Kidney glomerular epithelial cell (primary cell): ENCODE data around the gene OR51B6.
"Not testable (repeated sequence)": the region's sequence is repeated elsewhere in the genome, so short reads cannot be mapped to it uniquely, and the experiment has no call there.

Experiments
- DNase-seq: peaks from one replicate; lab custom pipeline; 2025; lab: John Stamatoyannopoulos, UW

OR51B6 gene, protein sequence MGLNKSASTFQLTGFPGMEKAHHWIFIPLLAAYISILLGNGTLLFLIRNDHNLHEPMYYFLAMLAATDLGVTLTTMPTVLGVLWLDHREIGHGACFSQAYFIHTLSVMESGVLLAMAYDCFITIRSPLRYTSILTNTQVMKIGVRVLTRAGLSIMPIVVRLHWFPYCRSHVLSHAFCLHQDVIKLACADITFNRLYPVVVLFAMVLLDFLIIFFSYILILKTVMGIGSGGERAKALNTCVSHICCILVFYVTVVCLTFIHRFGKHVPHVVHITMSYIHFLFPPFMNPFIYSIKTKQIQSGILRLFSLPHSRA

GRCh38 chr11:5351208-5351607 is at the start of gene OR51B6:
Gene OR51B6 (plus strand): TSS chr11:5351508. CDS start chr11:5351508, 0 bp downstream.
- DNase-seq = no peak

- no peak for DNase-seq
These were observed 49.5 kb upstream of the OR51B6 start, which contains the start of gene OR51B4 for GRCh38 chr11:5301846-5302245. Gene OR51B4 (minus strand): TSS chr11:5301946. CDS start chr11:5301946, 0 bp downstream.

DNA sequence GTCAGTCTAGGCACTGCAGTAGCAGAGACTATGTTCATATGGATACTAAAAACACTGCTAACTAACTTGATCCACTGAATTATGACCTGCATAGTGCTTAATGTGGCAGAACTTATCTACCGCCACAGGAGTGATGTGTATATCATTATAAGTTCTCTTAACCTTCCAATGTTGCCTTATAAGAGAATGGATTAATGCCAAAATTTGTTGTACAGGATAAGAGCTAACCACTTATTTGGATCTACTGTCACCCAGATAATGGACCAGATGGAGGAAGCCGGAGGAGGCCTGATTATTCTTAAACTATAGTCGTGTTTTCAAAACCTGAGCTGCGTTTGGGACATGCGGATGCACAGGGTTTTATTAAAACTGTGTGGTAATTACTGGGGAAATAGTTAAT is 47.7 kb upstream of the OR51B6 start:
- no peak for DNase-seq

DNA sequence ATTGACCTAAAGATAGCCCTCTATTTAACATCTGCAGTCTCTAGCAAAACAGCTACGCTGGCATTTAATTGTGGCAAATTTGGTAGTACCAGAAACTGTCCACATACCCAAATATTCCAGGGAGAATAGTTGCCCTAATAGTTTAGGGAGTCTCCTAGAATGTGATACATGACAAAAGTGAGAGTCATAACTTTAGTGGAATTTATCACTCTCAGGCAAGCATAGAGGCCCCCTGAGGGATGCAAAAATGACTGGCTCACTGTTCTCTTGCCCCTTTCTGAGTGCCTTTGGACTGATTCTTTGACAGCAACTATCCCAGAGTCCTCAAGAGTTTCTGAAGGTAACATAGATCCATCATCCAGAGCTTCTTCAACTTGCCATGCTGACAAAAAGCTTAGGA is 47.3 kb upstream of the OR51B6 start:
- no peak for DNase-seq

DNA sequence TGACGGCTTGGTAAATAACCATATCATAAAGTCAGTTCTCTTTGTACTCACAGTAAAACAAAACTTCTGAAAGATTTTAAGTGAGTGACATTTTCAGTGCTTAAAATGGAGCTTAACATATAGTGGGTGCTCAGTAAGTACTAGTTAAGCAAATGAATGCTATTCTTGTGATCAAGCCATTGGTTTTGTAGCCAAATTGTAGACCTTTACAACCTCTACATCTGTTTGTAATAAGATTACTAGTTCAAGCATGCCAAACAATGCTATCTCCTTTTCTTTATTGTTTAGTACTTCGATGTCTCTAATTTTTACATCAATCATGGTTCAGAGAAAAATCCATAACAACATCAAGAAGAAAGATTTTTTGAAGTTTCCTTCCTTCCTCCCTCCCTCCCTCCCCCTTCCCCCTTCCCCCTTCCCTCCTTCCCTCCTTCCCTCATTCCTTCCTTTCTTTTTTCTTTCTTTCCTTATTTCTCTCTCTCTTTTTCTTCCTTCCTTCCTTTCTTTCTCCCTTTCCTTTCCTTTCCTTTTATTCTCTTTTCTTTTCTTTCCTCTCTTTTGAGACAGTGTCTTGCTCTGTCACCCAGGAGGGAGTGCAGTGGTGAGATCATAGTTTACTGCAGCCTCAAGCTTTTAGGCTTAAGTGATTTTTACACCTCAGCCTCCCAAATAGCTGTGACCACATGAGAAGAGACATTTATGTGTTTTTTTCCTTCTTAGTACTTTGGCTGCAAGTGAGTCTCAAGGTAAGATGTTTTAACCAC is 43.9 kb upstream of the OR51B6 start:
- no peak for DNase-seq

DNA sequence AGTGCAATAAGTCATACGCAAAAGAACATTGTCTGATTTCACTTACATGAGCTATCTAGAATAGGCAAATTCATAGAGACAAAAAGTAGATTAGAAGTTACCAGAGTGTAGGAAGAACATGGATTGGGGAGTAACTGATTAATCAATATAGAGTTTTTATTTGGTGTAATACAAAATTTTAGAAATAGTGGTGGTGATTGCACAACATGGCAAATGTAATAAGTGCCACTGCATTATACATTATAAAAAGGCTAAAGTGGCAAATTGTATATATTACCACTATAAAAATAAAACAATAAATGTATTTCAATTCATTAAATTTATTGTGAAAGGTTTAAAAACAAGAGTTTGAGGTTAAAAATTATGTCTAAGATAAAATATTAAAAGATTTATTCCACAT is 40.9 kb upstream of the OR51B6 start:
- no peak for DNase-seq

DNA sequence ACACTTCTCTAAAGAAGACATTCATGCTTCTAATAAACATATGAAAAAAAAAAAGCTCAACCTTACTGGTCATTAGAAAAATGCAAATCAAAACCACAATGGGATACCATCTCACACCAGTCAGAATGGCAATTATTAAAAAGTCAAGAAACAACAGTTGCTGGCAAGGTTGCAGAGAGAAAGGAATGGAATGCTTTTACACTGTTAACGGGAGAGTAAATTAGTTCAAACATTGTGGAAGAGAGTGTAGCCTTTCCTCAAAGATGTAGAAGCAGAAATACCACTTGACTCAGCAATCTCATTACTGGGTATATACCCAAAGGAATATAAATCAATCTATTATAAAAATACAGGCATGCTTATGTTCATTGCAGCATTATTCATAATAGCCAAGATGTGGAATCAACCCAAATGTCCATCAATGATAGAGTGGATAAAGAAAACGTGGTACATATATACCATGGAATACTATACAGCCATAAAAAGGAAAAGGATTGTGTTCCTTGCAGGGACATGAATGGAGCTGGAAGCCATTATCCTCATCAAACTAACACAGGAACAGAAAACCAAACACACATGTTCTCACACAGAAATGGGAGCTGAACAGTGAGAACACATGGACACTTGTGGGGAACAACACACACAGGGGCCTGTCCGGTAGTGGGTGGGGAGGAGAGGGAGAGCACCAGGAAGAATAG is 37.8 kb upstream of the OR51B6 start:
- DNase-seq = not testable (repeated sequence)

- DNase-seq = no peak
These were observed 34.0 kb upstream of the OR51B6 start for GRCh38 chr11:5317292-5317691.

DNA sequence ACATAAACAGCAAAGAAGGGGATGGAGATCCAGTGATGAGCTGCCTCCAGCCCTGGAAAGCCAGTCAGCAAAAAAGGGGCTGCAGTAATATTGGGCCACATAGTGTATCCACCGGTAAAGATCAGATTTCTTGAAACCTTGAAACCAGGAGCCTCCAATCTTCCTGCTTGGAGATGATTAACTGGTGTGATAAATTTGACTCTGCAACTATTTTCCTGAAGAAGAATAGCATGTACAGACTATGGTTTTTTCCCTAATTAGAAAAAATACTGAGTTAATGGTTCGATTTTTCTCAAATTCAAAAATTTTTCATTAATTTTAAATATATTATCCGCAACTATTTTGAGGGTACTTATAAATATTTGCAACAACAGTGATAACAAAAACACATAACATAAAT is 27.1 kb upstream of the OR51B6 start, which contains the start of gene OR51B2:
Gene OR51B2 (minus strand): TSS at position 101 of the 400 bp plus-strand sequence. CDS start 0 bp downstream, at position 101.
- no peak for DNase-seq

GRCh38 chr11:5335170-5335569 is 16.1 kb upstream of the OR51B6 start:
- no peak for DNase-seq

DNA sequence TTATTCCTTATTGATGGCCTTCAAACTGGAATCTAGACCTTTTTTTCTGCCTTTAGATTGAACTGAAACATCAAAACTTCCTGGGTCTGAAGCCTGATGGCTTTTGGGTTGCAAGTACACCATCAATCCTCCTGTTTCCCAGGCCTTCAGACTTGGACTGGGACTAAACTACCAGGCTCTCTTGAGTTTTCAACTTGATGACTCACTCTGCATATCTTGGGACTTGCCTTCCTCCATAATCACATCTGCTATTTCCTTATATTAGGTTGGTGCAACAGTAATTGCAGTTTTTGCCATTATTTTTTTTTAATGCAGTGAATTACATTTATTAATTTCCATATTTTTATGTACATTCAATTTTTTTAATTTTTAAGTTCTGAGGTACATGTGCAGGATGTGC is 15.0 kb upstream of the OR51B6 start:
- no peak for DNase-seq

GRCh38 chr11:5337253-5337652 is 14.1 kb upstream of the OR51B6 start:
- not testable (repeated sequence) for DNase-seq

GRCh38 chr11:5339771-5340322 is 11.5 kb upstream of the OR51B6 start:
- DNase-seq = no peak

GRCh38 chr11:5343474-5344335 is 7.6 kb upstream of the OR51B6 start, which contains the start of gene OR51B5:
Gene OR51B5 (minus strand): TSS chr11:5343524. CDS start chr11:5343524, 0 bp downstream.
- no peak for DNase-seq

GRCh38 chr11:5345831-5346230 is 5.5 kb upstream of the OR51B6 start:
- DNase-seq = no peak

DNA sequence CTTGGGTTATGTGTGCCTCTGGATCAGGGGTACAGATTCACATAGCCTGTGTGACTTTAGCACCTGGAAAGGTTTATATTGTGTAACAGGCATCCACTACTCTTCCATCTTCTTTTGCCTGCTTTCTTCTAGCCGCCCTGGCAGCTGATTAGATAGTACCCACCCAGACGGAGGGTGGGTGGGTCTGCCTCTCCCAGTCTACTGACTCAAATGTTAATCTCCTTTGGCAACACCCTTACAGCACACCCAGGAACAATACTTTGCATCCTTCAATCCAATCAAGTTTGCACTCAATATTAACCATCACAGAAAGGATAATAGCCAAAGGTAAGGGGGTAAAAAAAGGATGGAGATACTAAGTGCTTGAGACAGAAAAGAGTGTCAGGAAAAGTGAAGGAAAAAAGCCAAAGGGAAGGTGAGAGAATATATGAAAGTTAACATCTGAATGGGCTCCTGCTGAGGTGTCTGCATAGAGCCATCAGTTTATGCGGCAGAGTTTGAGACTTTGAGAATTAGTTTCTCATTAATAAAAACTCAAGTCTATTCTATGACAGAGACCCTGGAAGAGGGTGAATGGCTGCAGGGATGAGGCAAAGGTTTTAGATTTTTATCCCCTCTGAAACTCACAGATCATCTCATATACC is 2.6 kb upstream of the OR51B6 start:
- no peak for DNase-seq

DNA sequence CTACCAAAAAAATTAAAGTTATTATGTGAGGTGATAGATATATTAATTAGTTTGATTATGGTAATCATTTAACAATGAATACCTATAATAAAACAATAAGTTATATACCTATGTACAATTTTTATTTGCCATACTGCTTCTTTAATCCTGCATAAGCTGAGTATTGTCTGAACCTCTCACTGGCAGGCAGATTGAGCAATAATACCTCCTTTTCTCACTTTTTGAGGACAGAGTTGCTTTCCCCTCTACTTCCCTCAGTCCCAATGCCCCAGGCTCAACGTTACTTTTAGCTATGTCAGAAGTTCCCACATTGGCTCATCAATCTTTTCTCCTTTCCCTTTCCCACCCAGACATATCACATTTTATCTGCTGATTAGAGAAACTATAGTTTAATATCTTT is 1.8 kb upstream of the OR51B6 start:
- DNase-seq = no peak

DNA sequence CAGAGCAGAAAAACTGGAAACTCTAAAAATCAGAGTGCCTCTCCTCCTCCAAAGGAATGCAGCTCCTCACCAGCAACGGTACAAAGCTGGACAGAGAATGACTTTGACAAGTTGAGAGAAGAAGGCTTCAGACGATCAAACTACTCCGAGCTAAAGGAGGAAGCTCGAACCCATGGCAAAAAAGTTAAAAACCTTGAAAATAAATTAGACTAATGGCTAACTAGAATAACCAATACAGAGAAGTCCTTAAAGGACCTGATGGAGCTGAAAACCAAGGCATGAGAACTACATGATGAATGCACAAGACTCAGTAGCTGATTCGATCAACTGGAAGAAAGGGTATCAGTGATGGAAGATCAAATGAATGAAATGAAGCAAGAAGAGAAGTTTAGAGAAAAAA is 4.7 kb downstream of the OR51B6 start:
- not testable (repeated sequence) for DNase-seq

DNA sequence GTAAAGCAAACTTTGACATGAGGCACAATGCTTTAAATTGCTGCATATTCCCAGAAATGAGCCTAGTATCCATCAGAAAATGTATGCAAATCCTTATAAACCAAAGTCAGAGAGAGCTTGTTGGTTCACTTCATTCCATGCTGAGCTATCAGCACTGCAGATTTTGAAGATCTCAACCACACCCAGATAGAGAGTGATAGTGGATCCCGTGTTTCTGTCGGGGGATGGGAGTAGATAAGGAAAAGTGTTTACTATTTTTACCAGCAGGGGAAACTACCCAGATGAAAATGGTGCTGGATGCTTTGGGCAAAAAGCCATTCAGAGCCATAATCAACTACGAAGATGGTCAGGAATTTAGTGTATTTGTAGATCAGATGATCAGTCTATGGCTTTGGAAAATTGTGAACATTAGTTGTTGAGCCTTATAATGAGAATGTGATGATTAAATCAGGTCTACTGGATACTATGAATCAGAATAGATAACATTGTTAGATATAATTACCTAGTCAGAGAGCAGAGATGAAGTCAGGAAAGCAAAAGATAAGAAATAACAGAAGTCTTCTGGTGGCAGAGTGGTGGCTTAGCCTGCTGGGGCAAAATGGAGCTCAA is 10.8 kb downstream of the OR51B6 start:
- DNase-seq = no peak

GRCh38 chr11:5363679-5364078 is 12.4 kb downstream of the OR51B6 start:
- DNase-seq = no peak
